Kidney epithelial cell (primary cell): Measurements from ENCODE around the gene FOXP2. TPM values are rescaled to one million over a fixed set of nuclear protein-coding genes. Genes with fewer than 3 reads are reported as not detected.
"Not testable (repeated sequence)": the region's sequence is repeated elsewhere in the genome, so short reads cannot be mapped to it uniquely, and the experiment has no call there.

ENCODE experiments used
- DNase-seq: peaks from one replicate; pipeline ENCODE4 v3.0.0-alpha.2; 2010; ENCODE audit warnings: low read depth
- H3K27me3 ChIP-seq: 2 replicates; pipeline ENCODE4 v1.6.0; 2011; ENCODE audit warnings: low read length; ENCODE audit not compliant: control insufficient read depth, insufficient read depth
- H3K36me3 ChIP-seq: 2 replicates; pipeline ENCODE4 v1.5.1; 2011; ENCODE audit warnings: low read length; ENCODE audit not compliant: control insufficient read depth, insufficient read depth
- H3K4me3 ChIP-seq: 2 replicates; pipeline ENCODE4 v1.5.1; 2011; ENCODE audit warnings: low read depth, mild to moderate bottlenecking, control low read depth, low read length
- CTCF ChIP-seq: IDR thresholded peaks from 2 replicates; pipeline ENCODE4 v1.5.1; 2011; ENCODE audit warnings: mild to moderate bottlenecking, moderate library complexity, low read length, control low read depth, inconsistent platforms; ENCODE audit not compliant: insufficient read depth, poor library complexity, severe bottlenecking
- total RNA-seq: library from RNA; depleted of rRNA; stranded (reverse); fragments of >200 nt; gene quantifications from 2 replicates; pipeline ENCODE4 v1.2.3, GENCODE V29; 2015

FOXP2 gene
- total RNA-seq, 1 donor from 2014 or later, result 0.25 TPM

GRCh38 chr7:114426824-114427223, 12.2 kb downstream of the FOXP2 start:
- Histone ChIP-seq H3K36me3 (no peaks in the 10 kb centered on the region), H3K27me3 (peaks cover 3% of the 10 kb centered on the region), H3K4me3 (no peak overlapping the region)
- peak; percentile 44 for TF ChIP-seq CTCF
- no peak for DNase-seq

- no peak for TF ChIP-seq CTCF
- Histone ChIP-seq H3K4me3 (no peak overlapping the region), H3K36me3 (no peaks in the 10 kb centered on the region), H3K27me3 (no peaks in the 10 kb centered on the region)
- no peak for DNase-seq
Observed at GRCh38 chr7:114428211-114428610, 13.6 kb downstream of the FOXP2 start.

- H3K27me3 ChIP-seq, result no peaks in the 10 kb centered on the region
- no peak for DNase-seq
- no peak for TF ChIP-seq CTCF
- H3K36me3 ChIP-seq, result no peaks in the 10 kb centered on the region
- H3K4me3 ChIP-seq, result no peak overlapping the region
Observed at GRCh38 chr7:114431189-114431588, 16.6 kb downstream of the FOXP2 start.

- Histone ChIP-seq H3K36me3 (no peaks in the 10 kb centered on the region), H3K27me3 (no peaks in the 10 kb centered on the region), H3K4me3 (no peak overlapping the region)
- no peak for TF ChIP-seq CTCF
- no peak for DNase-seq
Observed at GRCh38 chr7:114432061-114432460, 17.4 kb downstream of the FOXP2 start.

- DNase-seq, result no peak
- TF ChIP-seq CTCF, result no peak
- H3K27me3 ChIP-seq, result no peaks in the 10 kb centered on the region
Observed at GRCh38 chr7:114432703-114433102, 18.1 kb downstream of the FOXP2 start.

GRCh38 chr7:114439581-114439980, 25.0 kb downstream of the FOXP2 start:
- no peak for TF ChIP-seq CTCF
- Histone ChIP-seq H3K36me3 (no peaks in the 10 kb centered on the region), H3K27me3 (no peaks in the 10 kb centered on the region), H3K4me3 (no peak overlapping the region)
- DNase-seq, result no peak

More at GRCh38 chr7:114432703-114433102, 18.1 kb downstream of the FOXP2 start:
- Histone ChIP-seq H3K36me3 (no peaks in the 10 kb centered on the region), H3K4me3 (no peak overlapping the region)

- H3K36me3 ChIP-seq, DNase-seq, H3K4me3 ChIP-seq, H3K27me3 ChIP-seq: not testable (repeated sequence)
Observed at GRCh38 chr7:114440927-114441326, 26.3 kb downstream of the FOXP2 start.
